HG03066 (cell line): ENCODE data around the gene ZFPM1.

ENCODE experiments used
- ATAC-seq: cut with Tn5 transposase; IDR thresholded peaks from one replicate; pipeline ENCODE4 v1.9.1; 2021; ENCODE audit warnings: low read depth; ENCODE audit not compliant: unreplicated experiment

Gene ZFPM1

DNA sequence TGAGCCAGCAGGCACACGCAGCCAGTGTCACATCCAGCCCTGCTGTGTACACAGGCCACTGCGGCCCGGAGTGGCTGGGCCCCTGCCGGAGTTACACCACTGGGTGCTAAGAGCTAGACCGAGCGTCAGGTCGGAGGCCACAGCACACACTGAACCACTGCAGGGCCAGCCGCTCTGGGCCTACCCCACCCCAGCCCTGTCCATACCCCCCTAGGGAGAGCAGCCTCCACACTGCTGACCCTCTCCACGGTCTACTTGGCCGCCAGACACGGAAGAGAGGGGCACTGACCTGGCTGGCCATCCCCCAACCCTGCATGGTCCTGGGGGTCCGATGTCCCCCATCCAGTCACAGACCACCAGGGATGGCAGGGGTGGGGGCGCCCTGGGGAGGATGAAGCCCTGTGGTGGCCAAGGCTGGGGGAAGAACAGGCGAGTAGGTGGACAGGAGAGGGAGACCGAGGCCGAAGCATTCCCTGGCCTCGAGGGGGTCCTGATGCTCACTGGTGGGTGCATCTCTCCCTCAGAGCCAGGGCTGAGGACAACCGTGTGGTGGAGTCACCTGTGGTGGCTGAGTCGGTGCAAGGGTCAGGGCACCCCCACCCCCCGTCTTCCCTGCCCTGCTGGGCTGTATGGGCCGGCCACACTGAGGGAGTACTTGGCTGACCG lies 82.2 kb downstream of the ZFPM1 start:
- no peak for ATAC-seq

- no peak for ATAC-seq
Measured at GRCh38 chr16:88535857-88536222, 82.8 kb downstream of the ZFPM1 start.

GRCh38 chr16:88536510-88536909 lies 83.4 kb downstream of the ZFPM1 start:
- ATAC-seq, result no peak

DNA sequence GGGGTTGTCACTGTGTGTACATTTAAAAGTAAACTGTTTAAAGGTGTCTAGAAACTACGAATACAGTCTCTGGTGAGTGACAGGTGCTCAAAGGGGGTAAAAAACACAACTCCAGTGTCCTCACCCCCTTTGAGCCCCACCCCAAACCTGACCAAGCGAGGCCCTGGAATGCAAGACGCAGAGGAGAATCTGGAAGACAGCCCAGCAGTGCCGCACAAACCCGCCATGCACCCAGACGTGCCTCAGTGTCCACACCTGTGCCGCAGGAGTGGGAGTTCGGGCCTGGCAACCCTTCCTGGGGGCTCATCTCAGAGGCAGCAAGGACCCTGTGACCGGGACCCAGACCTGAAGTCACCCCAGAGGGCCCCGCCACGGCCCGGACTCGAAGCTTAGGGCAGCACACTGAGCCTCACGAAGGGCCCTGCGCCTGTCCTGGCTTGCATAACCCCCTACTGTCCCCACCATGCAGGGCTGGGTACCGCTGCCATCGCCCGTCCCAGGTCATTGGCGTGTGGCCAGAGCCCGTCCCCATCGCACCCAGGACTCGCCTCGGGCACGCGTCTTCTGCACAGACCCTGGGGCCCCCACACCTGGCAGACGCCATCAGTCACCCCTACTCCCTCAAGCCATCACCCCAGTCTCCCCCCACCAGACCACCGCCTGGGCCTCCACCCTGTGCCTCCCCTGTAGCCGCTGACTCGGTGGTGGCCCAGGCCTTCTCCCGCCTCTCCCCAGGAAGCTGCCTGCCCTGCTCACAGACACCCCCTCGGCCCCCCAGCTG lies 84.1 kb downstream of the ZFPM1 start:
- ATAC-seq, result no peak

- no peak for ATAC-seq
Measured at GRCh38 chr16:88537859-88538258, 84.8 kb downstream of the ZFPM1 start.

GRCh38 chr16:88538366-88539060 lies 85.4 kb downstream of the ZFPM1 start:
- no peak for ATAC-seq

- ATAC-seq, result no peak
Measured at GRCh38 chr16:88539261-88539651, 86.2 kb downstream of the ZFPM1 start.

- no peak for ATAC-seq
Measured at GRCh38 chr16:88539652-88540345, 86.7 kb downstream of the ZFPM1 start.

- ATAC-seq, result no peak
Measured at GRCh38 chr16:88540346-88540977, 87.4 kb downstream of the ZFPM1 start.

DNA sequence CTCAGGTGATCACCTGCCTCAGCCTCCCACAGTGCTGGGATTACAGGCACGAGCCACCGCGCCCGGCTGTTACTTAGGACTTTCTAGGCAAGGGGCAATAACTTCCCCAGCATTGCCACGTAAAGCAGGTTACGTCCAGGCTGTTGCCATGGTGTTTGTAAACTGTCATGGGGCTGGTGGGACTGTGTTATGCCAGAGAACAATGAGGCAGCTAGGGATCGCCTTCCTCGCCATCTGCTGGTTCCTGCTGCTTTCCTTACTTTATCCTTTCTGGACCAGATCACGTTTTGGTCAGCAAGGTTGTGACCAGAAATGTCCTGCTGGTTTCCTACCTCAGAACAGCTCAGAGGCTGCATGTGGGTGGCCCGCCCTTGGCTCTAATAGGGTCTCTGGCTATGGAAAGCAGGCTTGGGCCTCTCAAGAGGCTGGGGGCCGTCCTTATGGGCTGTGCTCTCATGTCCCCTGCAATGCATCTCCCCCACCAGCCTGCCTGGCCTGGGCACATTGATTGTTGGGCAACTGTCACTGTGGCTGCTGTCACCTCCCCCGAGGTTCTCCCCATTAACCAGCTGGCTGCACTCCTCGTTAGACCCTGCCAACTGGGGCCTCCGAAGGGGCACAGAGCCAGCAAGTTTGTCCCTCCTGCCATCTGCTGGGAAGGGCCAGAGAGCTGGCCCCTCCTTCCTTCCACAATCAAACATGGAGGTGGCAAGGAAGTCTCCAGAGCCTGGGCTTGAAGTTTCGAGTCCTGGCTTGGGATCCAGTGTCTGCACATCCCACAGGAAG lies 88.9 kb downstream of the ZFPM1 start:
- no peak for ATAC-seq

DNA sequence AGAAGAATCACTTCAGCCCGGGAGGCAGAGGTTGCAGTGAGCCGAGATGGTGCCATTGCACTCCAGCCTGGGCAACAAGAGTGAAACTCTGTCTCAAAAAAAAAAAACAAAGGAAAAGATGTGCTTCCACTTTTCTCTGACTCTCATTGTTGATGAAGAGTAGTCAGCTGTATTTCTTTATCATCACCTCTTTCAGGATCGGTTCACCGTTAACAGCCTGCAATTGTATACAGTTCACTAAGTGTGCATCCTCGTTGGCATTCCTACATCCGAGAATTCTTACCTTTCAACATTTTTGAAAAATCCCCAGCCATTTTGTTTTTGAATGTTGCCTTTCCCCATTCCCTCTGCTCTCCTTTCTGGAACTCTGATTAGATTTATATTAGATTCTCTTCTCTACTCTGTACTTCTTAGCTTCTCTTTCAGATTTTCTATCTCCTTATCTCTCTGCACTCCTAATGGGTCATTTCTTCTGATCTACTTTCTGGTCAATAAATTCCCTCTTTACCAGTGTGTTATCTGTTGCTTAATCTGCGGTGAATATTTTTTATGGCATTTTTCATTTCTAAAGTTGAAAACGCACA lies 90.2 kb downstream of the ZFPM1 start:
- ATAC-seq, result no peak

- ATAC-seq, result no peak
Measured at GRCh38 chr16:88545781-88546180, 92.7 kb downstream of the ZFPM1 start.

GRCh38 chr16:88548131-88548874 lies 95.2 kb downstream of the ZFPM1 start:
- ATAC-seq, result no peak

- no peak for ATAC-seq
Measured at GRCh38 chr16:88548985-88549384, 95.9 kb downstream of the ZFPM1 start.

DNA sequence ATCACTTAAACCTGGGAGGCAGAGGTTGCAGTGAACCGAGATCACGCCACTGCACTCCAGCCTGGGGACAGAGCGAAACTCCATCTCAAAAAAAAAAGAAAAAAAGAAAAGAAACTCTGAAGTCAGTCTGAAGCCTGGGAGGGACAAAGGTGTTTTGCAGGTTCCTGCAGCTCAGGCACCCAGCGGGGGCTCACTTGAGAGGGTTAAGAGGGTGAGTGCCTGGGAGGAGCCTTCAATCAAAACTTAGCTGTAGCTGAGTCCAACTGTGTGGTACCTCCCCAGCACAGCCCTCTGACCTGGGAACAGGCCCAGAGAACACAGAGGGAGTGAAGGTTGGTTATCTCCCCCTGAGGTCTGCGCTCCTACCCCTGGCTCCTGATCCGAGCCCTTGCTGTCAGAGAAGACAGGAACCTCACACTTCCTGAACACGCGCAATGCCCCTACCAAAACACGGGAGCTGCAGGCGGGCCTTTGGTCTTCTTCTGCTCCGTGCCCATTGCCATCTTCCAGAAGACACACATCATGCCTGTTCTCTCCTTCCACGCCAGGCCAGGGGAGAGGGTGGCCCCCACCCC lies 96.7 kb downstream of the ZFPM1 start:
- ATAC-seq, result no peak

- ATAC-seq, result no peak
Measured at GRCh38 chr16:88550246-88550661, 97.2 kb downstream of the ZFPM1 start.

GRCh38 chr16:88552166-88552565 lies 99.1 kb downstream of the ZFPM1 start:
- ATAC-seq, result no peak

DNA sequence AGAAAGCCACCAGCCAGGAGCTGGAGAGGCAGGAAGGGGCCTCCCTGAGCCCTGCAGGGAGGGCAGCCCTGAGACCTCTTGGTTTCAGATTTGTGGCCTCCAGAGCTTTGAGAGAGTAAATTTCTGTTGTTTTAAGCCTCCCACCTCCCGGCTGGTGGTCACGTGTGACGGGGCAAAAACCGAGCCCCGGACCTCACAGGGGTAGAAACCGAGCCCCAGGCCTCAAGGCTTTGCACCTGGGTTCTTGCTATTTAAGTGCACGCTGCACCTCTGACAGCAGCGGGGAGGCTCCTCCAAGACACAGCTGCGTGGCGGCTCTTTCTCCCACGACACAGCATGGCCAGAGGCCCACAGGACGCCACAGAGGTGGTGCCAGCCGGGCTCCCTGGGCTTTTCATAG lies 99.7 kb downstream of the ZFPM1 start:
- no peak for ATAC-seq
